PC-9 (cell line): ENCODE results near the gene MALSU1.

ENCODE experiments used
- CTCF ChIP-seq: fragments of 200-600 bp; sonication (generic); conservative IDR thresholded peaks from 2 replicates; pipeline ENCODE4 v1.6.1; 2017; ENCODE audit warnings: mixed run types, antibody characterized with exemption, mild to moderate bottlenecking, moderate library complexity
- EZH2 ChIP-seq: fragments of 200-600 bp; sonication (generic); IDR thresholded peaks from 2 replicates; pipeline ENCODE4 v1.8.0; 2017; ENCODE audit warnings: antibody characterized with exemption, low read depth

DNA sequence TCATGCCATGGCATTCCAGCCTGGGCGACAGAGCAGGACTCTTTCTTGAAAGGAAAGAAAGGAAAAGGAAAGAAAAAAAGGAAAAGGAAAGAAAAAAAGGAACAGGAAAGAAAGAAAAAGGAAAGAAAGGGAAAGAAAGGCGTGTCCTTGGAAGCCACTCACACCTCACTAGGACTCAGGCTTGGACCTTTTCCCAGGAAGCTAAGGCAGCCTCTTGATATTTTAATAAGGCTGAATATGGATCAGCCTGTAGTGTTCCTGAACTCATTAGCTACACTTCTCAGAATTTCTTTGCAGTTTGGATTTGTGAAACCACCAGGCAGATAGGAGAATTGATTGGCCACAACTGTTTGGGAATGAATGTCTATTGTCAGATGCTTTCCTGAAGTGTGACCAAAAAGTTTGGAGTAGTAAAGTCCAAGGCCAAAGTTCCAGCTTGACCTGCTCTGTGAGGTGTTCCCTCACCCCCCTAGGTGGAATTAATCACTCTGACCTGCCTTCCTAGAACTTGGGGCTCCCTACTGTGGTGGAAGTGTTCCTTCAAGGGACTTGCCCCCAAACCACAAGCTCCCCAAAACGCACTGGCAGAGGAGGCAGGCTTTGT, 7.1 kb upstream of the MALSU1 start:
- TF ChIP-seq CTCF: no peak
- TF ChIP-seq EZH2: no peak
